NCI-H146 treated with DMSO at 0.1 percent for 48 hours (cell line): ENCODE measurements around the gene TUT4.
A peak's percentile ranks its signal among the peaks of the same experiment; 100 is the strongest.

Experiments
- DNase-seq: peaks from one replicate; lab custom pipeline; 2025; ENCODE audit not compliant: unreplicated experiment; lab: John Stamatoyannopoulos, UW

The TUT4 gene

DNA sequence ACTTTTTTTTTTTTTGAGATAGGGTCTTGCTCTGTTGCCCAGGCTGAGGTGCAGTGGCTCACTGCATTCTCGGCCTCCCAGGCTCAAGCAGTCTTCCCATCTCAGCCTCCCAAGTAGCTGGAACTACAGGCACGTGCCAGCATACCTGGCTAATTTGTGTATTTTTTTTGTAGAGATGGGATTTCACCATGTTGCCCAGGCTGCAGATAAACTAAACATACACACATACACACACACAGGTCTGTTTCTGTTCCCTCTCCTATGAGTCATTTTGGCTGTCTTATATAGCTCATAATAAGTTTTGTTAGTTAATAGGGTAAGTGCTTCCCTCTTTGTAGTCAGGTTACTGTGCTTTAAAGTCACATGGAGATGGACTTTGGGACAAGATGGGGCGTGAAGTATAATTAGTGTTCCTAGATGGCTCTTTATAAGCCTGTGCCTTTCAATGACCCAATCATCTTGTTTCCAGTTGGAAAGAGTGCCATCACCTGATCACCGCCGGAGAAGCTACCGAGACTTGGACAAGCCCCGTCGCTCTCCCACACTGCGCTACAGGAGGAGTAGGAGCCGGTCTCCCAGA, 139.4 kb downstream of the TUT4 start:
- DNase-seq = no peak

- no peak for DNase-seq
Measured at GRCh38 chr1:52404975-52405338, 147.9 kb downstream of the TUT4 start.

- peak; percentile 96 for DNase-seq
Measured at GRCh38 chr1:52404116-52404974, 148.5 kb downstream of the TUT4 start, which contains the start of the genes ORC1 and PRPF38A. Gene ORC1, minus strand, starts transcription at chr1:52404423. Its CDS starts 2,200 bp downstream, at chr1:52402223. Gene PRPF38A, plus strand, starts transcription at chr1:52404602. Its CDS starts 148 bp downstream, at chr1:52404750.

DNA sequence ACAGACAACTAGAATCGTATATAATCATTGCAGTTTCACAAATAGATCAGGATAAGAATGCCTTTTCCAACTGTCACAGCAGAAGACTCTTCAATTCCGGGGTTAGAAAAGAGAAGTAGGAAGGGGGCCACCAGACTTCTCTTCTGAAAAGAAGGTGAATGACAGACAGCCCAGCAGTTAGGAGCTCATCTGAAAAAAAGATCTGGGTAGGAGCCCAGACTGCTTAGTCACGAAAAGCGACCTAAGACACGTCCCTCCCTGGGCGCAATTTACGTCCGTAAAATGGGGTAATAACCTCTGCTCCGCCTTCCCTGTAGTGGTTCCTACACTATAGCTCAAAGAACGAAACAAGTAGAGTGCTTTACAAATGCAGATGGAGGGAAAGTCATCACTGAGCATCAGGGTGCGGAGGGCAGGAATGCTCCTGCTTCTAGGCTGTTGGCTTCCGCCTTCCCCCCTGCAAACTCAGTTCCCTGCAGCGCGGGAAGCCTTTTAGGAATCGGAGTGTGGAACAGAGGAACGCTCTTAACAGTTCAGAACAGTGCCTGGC, 149.3 kb downstream of the TUT4 start:
- DNase-seq = peak; percentile 30

GRCh38 chr1:52402860-52403240, 150.0 kb downstream of the TUT4 start:
- DNase-seq = no peak

DNA sequence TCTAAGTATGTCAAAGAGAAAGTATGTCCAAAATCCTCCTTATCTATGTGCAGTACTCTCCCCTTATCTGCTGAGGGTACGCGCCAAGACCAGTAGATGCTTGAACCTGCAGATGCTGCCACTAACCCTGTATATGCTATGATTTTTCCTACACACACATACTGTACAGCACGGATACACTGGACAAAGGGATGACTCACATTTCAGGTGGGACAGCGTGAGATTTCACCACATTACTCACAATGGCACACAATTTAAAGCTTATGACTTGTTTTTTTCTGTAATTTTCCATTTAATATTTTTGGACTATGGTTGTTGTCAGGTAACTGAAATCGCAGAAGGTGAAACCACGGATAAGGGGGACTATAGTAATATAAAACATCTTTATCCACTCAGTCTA, 152.8 kb downstream of the TUT4 start:
- DNase-seq = no peak

- DNase-seq = no peak
Measured at GRCh38 chr1:52399629-52400028, 153.3 kb downstream of the TUT4 start.

GRCh38 chr1:52393174-52393573, 159.7 kb downstream of the TUT4 start:
- DNase-seq = no peak

GRCh38 chr1:52386458-52386857, 166.4 kb downstream of the TUT4 start:
- DNase-seq = no peak

GRCh38 chr1:52385376-52385775, 167.5 kb downstream of the TUT4 start:
- no peak for DNase-seq
